GM12878 (cell line): Measurements from ENCODE around the gene LAIR1. TPM values are rescaled to one million over a fixed set of nuclear protein-coding genes. Genes with fewer than 3 reads are reported as not detected.
A peak's percentile ranks its signal among the peaks of the same experiment; 100 is the strongest.

Source experiments
- CEBPZ ChIP-seq: fragments of 150-350 bp; IDR thresholded peaks from 2 replicates; pipeline ENCODE4 v1.6.1; 2016; ENCODE audit warnings: low read depth, low read length
- CREM ChIP-seq: IDR thresholded peaks from 2 replicates; pipeline ENCODE4 v1.6.1; 2014; ENCODE audit warnings: antibody characterized with exemption, low read depth
- CTCF ChIP-seq, 3 experiments: IDR thresholded peaks in 2 of 3; conservative IDR thresholded peaks in 1 of 3; 2 replicates each; pipeline ENCODE4 v1.5.1; 2011; ENCODE audit warnings: low read depth in 3 of 3, low read length in 3 of 3, mild to moderate bottlenecking in 3 of 3, control low read depth in 2 of 3, moderate library complexity in 2 of 3, inconsistent platforms in 1 of 3, mixed read lengths in 1 of 3; ENCODE audit not compliant: control insufficient read depth in 2 of 3, insufficient read depth in 1 of 3; ENCODE audit errors: extremely low read depth in 1 of 3
- ETV6 ChIP-seq, 2 experiments: fragments of 450-650 bp in 1 of 2; IDR thresholded peaks in 1 of 2; conservative IDR thresholded peaks in 1 of 2; 2 replicates each; pipeline ENCODE4 v1.6.1; 2014; ENCODE audit warnings: antibody characterized with exemption in 1 of 2, borderline replicate concordance in 1 of 2, low read depth in 1 of 2, mild to moderate bottlenecking in 1 of 2, moderate library complexity in 1 of 2
- IKZF1 ChIP-seq: fragments of 450-650 bp; conservative IDR thresholded peaks from 2 replicates; pipeline ENCODE4 v1.6.1; 2017; ENCODE audit warnings: antibody characterized with exemption, mild to moderate bottlenecking
- IRF5 ChIP-seq: fragments of 450-650 bp; IDR thresholded peaks from 2 replicates; pipeline ENCODE4 v1.6.1; 2017; ENCODE audit warnings: borderline replicate concordance
- MTA3 ChIP-seq: IDR thresholded peaks from 2 replicates; pipeline ENCODE4 v1.6.1; 2012; ENCODE audit warnings: low read length, inconsistent platforms, borderline replicate concordance
- NBN ChIP-seq: fragments of 450-650 bp; IDR thresholded peaks from 2 replicates; pipeline ENCODE4 v1.6.1; 2016
- NFIC ChIP-seq: IDR thresholded peaks from 2 replicates; pipeline ENCODE4 v1.6.1; 2012; ENCODE audit warnings: low read depth, mild to moderate bottlenecking, inconsistent platforms, low read length, moderate library complexity
- NFYB ChIP-seq: IDR thresholded peaks from 2 replicates; pipeline ENCODE4 v1.6.1; 2011; ENCODE audit warnings: low read depth, mild to moderate bottlenecking, low read length, improper control_type of control experiment, moderate library complexity; ENCODE audit not compliant: insufficient read depth
- RAD21 ChIP-seq: IDR thresholded peaks from 2 replicates; pipeline ENCODE4 v1.6.1; 2011; ENCODE audit warnings: mild to moderate bottlenecking, low read depth, low read length, moderate library complexity; ENCODE audit not compliant: insufficient read depth
- REST ChIP-seq: IDR thresholded peaks from 2 replicates; pipeline ENCODE4 v1.6.1; 2012; ENCODE audit warnings: mild to moderate bottlenecking, low read depth, low read length
- SMC3 ChIP-seq: IDR thresholded peaks from 2 replicates; pipeline ENCODE4 v1.6.1; 2011; ENCODE audit warnings: low read length, improper control_type of control experiment, borderline replicate concordance
- TARDBP ChIP-seq: IDR thresholded peaks from 2 replicates; pipeline ENCODE4 v1.6.1; 2016; ENCODE audit warnings: borderline replicate concordance
- TCF3 ChIP-seq: IDR thresholded peaks from 2 replicates; pipeline ENCODE4 v1.6.1; 2012; ENCODE audit warnings: low read depth, mild to moderate bottlenecking, low read length, borderline replicate concordance; ENCODE audit not compliant: insufficient read depth
- TCF7 ChIP-seq: IDR thresholded peaks from 2 replicates; pipeline ENCODE4 v1.6.1; 2014; ENCODE audit warnings: antibody characterized with exemption, borderline replicate concordance
- WRNIP1 ChIP-seq: IDR thresholded peaks from 2 replicates; pipeline ENCODE4 v1.6.1; 2011; ENCODE audit warnings: low read depth, low read length, improper control_type of control experiment, borderline replicate concordance
- YY1 ChIP-seq: IDR thresholded peaks from 2 replicates; pipeline ENCODE4 v1.6.1; 2011; ENCODE audit warnings: low read depth, mild to moderate bottlenecking, low read length
- ZNF274 ChIP-seq: IDR thresholded peaks from one replicate; pipeline ENCODE4 v1.8.0; 2011; ENCODE audit not compliant: insufficient read length, insufficient read depth
- ZSCAN29 ChIP-seq: fragments of 450-650 bp; IDR thresholded peaks from 2 replicates; pipeline ENCODE4 v1.6.1; 2017; ENCODE audit warnings: mild to moderate bottlenecking, moderate library complexity
- polyA plus RNA-seq, 11 experiments: library from polyadenylated mRNA; depleted of rRNA in 4 of 11; unstranded in 6 of 11; stranded (reverse) in 5 of 11; fragments of >200 nt; fragmentation: Nextera tagmentation in 4 of 11; fragmentation: Illumina TruSeq in 1 of 11; extraction: Ambion mirVana in 4 of 11; extraction: Trizol in 1 of 11; gene quantifications; 1 replicate in 1 of 11; 2 replicates in 10 of 11; pipeline versions ENCODE4 v1.2.1 to v1.2.3, GENCODE V29; 2011 to 2016; ENCODE audit warnings: inconsistent platforms in 2 of 11, missing spikeins in 2 of 11, low read depth in 1 of 11
- total RNA-seq, 4 experiments: library from RNA; depleted of rRNA in 3 of 4; stranded (reverse); fragments of >200 nt in 3 of 4; fragmentation: Illumina TruSeq in 1 of 4; extraction: Trizol in 1 of 4; gene quantifications; 2 replicates each; pipeline versions ENCODE4 v1.2.1 to v1.2.3, GENCODE V29; 2013 to 2021

LAIR1 gene
- total and polyA plus RNA-seq, 10 of the 15 experiments (the other 5 are each of a cell fraction or from before 2014, with no cell fraction given) = 8.6 to 58.2 (median 35.3) TPM

- TF ChIP-seq CEBPZ = no peak
- TF ChIP-seq IKZF1 = no peak
- peak; percentile 73 to 81 (median 79) for TF ChIP-seq CTCF (IDR thresholded peaks at IDR 0.05 in 2 of 3, conservative IDR thresholded peaks at IDR 0.05 in 1 of 3; ENCODE audit: control insufficient read depth in 2 of 3, extremely low read depth in 1 of 3, insufficient read depth in 1 of 3, low read depth in 3 of 3, low read length in 3 of 3)
- no peak for TF ChIP-seq TCF3
- peak; percentile 91 for TF ChIP-seq SMC3
- TF ChIP-seq WRNIP1 = no peak
- TF ChIP-seq TARDBP = no peak
- TF ChIP-seq ZSCAN29 = no peak
- peak; percentile 72 for TF ChIP-seq RAD21
- no peak for TF ChIP-seq ZNF274
- no peak for TF ChIP-seq REST
- TF ChIP-seq IRF5 = no peak
- TF ChIP-seq NBN = peak; percentile 53; the same call in 1 of the 2 replicates
- no peak for TF ChIP-seq ETV6 (conservative IDR thresholded peaks at IDR 0.05 in 1 of 2, IDR thresholded peaks at IDR 0.05 in 1 of 2; ENCODE audit: borderline replicate concordance in 1 of 2, low read depth in 1 of 2)
- no peak for TF ChIP-seq NFYB
- TF ChIP-seq TCF7 = no peak
- TF ChIP-seq CREM = no peak
- no peak for TF ChIP-seq MTA3
- TF ChIP-seq YY1 = peak; percentile 46; the same call in 1 of the 2 replicates
- no peak for TF ChIP-seq NFIC
Measured at GRCh38 chr19:54325194-54325621, 39.5 kb downstream of the LAIR1 start (continued).
